Measurements from ENCODE around the gene HIF1AN. TPM values are rescaled to one million over a fixed set of nuclear protein-coding genes. Genes with fewer than 3 reads are reported as not detected.

Gene HIF1AN
- polyA plus RNA-seq (2013, experiment 1 of 2; ENCODE audit: insufficient read length), result 29.7 TPM
- polyA plus RNA-seq (2013, experiment 2 of 2; ENCODE audit: insufficient read length), result 29.0 TPM

- peak; percentile 95 for DNase-seq
Observed at GRCh38 chr10:100535715-100536353, at the start of gene HIF1AN. HIF1AN (plus strand) TSS chr10:100535943; CDS start chr10:100535959, 16 bp downstream.

GRCh38 chr10:100487529-100487928, 48.2 kb upstream of the HIF1AN start:
- no peak for DNase-seq

GRCh38 chr10:100489396-100489795, 46.3 kb upstream of the HIF1AN start:
- no peak for DNase-seq

GRCh38 chr10:100490531-100490930, 45.2 kb upstream of the HIF1AN start:
- no peak for DNase-seq

GRCh38 chr10:100496567-100496966, 39.2 kb upstream of the HIF1AN start:
- DNase-seq, result no peak

- no peak for DNase-seq
Observed at GRCh38 chr10:100498059-100498458, 37.7 kb upstream of the HIF1AN start.

- DNase-seq, result no peak
Observed at GRCh38 chr10:100501423-100501822, 34.3 kb upstream of the HIF1AN start.

GRCh38 chr10:100502926-100503494, 32.7 kb upstream of the HIF1AN start:
- DNase-seq, result no peak

GRCh38 chr10:100504096-100504495, 31.6 kb upstream of the HIF1AN start:
- peak; percentile 86 for DNase-seq

- no peak for DNase-seq
Observed at GRCh38 chr10:100505164-100505563, 30.6 kb upstream of the HIF1AN start.

- peak; percentile 89 for DNase-seq
Observed at GRCh38 chr10:100506596-100507356, 29.0 kb upstream of the HIF1AN start.

- DNase-seq, result no peak
Observed at GRCh38 chr10:100507357-100507732, 28.4 kb upstream of the HIF1AN start.

GRCh38 chr10:100508266-100508665, 27.5 kb upstream of the HIF1AN start:
- DNase-seq, result no peak

GRCh38 chr10:100508691-100509150, 27.0 kb upstream of the HIF1AN start:
- DNase-seq, result peak; percentile 70

GRCh38 chr10:100509241-100509840, 26.4 kb upstream of the HIF1AN start:
- no peak for DNase-seq

GRCh38 chr10:100510533-100511308, 25.0 kb upstream of the HIF1AN start:
- DNase-seq, result no peak

- no peak for DNase-seq
Observed at GRCh38 chr10:100515612-100516011, 20.1 kb upstream of the HIF1AN start.

GRCh38 chr10:100516847-100517246, 18.9 kb upstream of the HIF1AN start:
- DNase-seq, result no peak

- peak; percentile 65 for DNase-seq
Observed at GRCh38 chr10:100518761-100519241, 16.9 kb upstream of the HIF1AN start.

GRCh38 chr10:100519311-100520051, 16.3 kb upstream of the HIF1AN start, which contains the start of gene SEC31B:
SEC31B (minus strand) TSS chr10:100519861; CDS start chr10:100516952, 2,909 bp downstream.
- DNase-seq, result peak; percentile 21

- DNase-seq, result peak; percentile 46
Observed at GRCh38 chr10:100520811-100521210, 14.9 kb upstream of the HIF1AN start.

Measured in fibroblast of skin of back (primary cell).